Measurements from ENCODE around the gene ACTR1B. TPM values are rescaled to one million over a fixed set of nuclear protein-coding genes. Genes with fewer than 3 reads are reported as not detected.
"Not testable (repeated sequence)": the region's sequence is repeated elsewhere in the genome, so short reads cannot be mapped to it uniquely, and the experiment has no call there.

The ACTR1B gene
- total RNA-seq, 1 experiment from 2014 or later = 33.8 TPM

GRCh38 chr2:97688062-97688827 is 24.4 kb upstream of the ACTR1B start:
- no peaks in the 10 kb centered on the region for H3K9me3 ChIP-seq (ENCODE audit: control insufficient read depth, low read depth, low read length)
- H3K27ac ChIP-seq (ENCODE audit: insufficient read length, low read depth, low read length) = no peak overlapping the region
- no peak overlapping the region for H2BK20ac ChIP-seq (ENCODE audit: low read depth, low read length, poor library complexity, severe bottlenecking)
- Mint-ChIP-seq H3K4me1 (peaks cover 17 to 19% of the 10 kb centered on the region in 2 experiments), H3K36me3 (ENCODE audit: insufficient read depth in 1 of 3, low read depth in 3 of 3) (peaks cover 0 to 3% (median 0%) of the 10 kb centered on the region in 3 experiments; a peak in 1 of 7 replicates), H3K9me3 (peaks cover 3 to 4% of the 10 kb centered on the region in 2 experiments; a peak in 3 of 5 replicates), H3K4me3 (no peak overlapping the region), H3K27ac (no peak overlapping the region), H3K27me3 (ENCODE audit: low read depth) (no peaks in the 10 kb centered on the region)
- H3K79me1 ChIP-seq (ENCODE audit: insufficient read depth, low read depth, low read length, poor library complexity, severe bottlenecking) = no peaks in the 10 kb centered on the region
- WGBS (ENCODE audit: extremely low coverage, insufficient read length, low lambda C conversion rate) = no CpG with 5 or more reads among the region's 11 CpGs
- no peak overlapping the region for H4K5ac ChIP-seq (ENCODE audit: insufficient read length, low read depth, low read length)
- no peak overlapping the region for H3K9ac ChIP-seq (ENCODE audit: extremely low read depth, insufficient read length, low read length)
- H3T11ph ChIP-seq (ENCODE audit: low read length) = no peak overlapping the region
- H4K91ac ChIP-seq (ENCODE audit: insufficient read length, low read depth, low read length) = no peak overlapping the region
- no peak overlapping the region for H3K23ac ChIP-seq (ENCODE audit: insufficient read length, low read depth, low read length)
- no peak for DNase-seq
- H3K18ac ChIP-seq (ENCODE audit: insufficient read length, low read depth, low read length) = no peak overlapping the region
- H3K27me3 ChIP-seq (ENCODE audit: insufficient read depth, low read length) = no peaks in the 10 kb centered on the region
- no peak overlapping the region for H2AFZ ChIP-seq (ENCODE audit: low read length)
- no peak overlapping the region for H3K56ac ChIP-seq (ENCODE audit: insufficient read length, low read depth, low read length)
- H3K4me2 ChIP-seq (ENCODE audit: insufficient read depth, insufficient read length, low read length) = no peak overlapping the region
- no peak overlapping the region for H3K14ac ChIP-seq (ENCODE audit: insufficient read depth, low read length)
- no peaks in the 10 kb centered on the region for H3K23me2 ChIP-seq (ENCODE audit: insufficient read length, low read depth, low read length, poor library complexity, severe bottlenecking)
- no peaks in the 10 kb centered on the region for H4K20me1 ChIP-seq (ENCODE audit: control insufficient read depth, insufficient read depth, insufficient read length)
- H2BK15ac ChIP-seq (ENCODE audit: low read depth, low read length) = no peak overlapping the region
- TF ChIP-seq CTCF (conservative IDR thresholded peaks at IDR 0.05) = no peak
- H3K79me2 ChIP-seq (ENCODE audit: insufficient read depth, low read length) = no peaks in the 10 kb centered on the region
- no peak overlapping the region for H2BK5ac ChIP-seq (ENCODE audit: insufficient read length, low read length)
- no peak overlapping the region for H2BK120ac ChIP-seq (ENCODE audit: low read depth, low read length, poor library complexity, severe bottlenecking)
- H3K4ac ChIP-seq (ENCODE audit: low read depth, low read length) = no peak overlapping the region
- no peak overlapping the region for H2AK5ac ChIP-seq (ENCODE audit: insufficient read length, low read length)
- no peak overlapping the region for H4K8ac ChIP-seq (replicated peaks; ENCODE audit: insufficient read length, low read depth, low read length)
- no peaks in the 10 kb centered on the region for H3K4me1 ChIP-seq (ENCODE audit: insufficient read depth, low read length)
- H2BK12ac ChIP-seq (ENCODE audit: insufficient read length, low read depth, low read length) = no peak overlapping the region

GRCh38 chr2:97687235-97687634 is 23.4 kb upstream of the ACTR1B start:
- H3T11ph ChIP-seq (ENCODE audit: low read length); H4K8ac ChIP-seq (replicated peaks; ENCODE audit: insufficient read length, low read depth, low read length); H3K36me3 Mint-ChIP-seq (ENCODE audit: insufficient read depth in 1 of 3, low read depth in 3 of 3); H2BK12ac ChIP-seq (ENCODE audit: insufficient read length, low read depth, low read length); H3K14ac ChIP-seq (ENCODE audit: insufficient read depth, low read length); H4K91ac ChIP-seq (ENCODE audit: insufficient read length, low read depth, low read length); H3K4ac ChIP-seq (ENCODE audit: low read depth, low read length); H3K79me2 ChIP-seq (ENCODE audit: insufficient read depth, low read length); H3K4me2 ChIP-seq (ENCODE audit: insufficient read depth, insufficient read length, low read length); H2BK15ac ChIP-seq (ENCODE audit: low read depth, low read length); H3K27ac ChIP-seq (ENCODE audit: insufficient read length, low read depth, low read length); H2AFZ ChIP-seq (ENCODE audit: low read length); H3K23me2 ChIP-seq (ENCODE audit: insufficient read length, low read depth, low read length, poor library complexity, severe bottlenecking); H3K79me1 ChIP-seq (ENCODE audit: insufficient read depth, low read depth, low read length, poor library complexity, severe bottlenecking); H3K27ac Mint-ChIP-seq; H3K4me3 Mint-ChIP-seq; H4K5ac ChIP-seq (ENCODE audit: insufficient read length, low read depth, low read length); H2AK5ac ChIP-seq (ENCODE audit: insufficient read length, low read length); H3K27me3 ChIP-seq (ENCODE audit: insufficient read depth, low read length); H3K27me3 Mint-ChIP-seq (ENCODE audit: low read depth); DNase-seq; H2BK20ac ChIP-seq (ENCODE audit: low read depth, low read length, poor library complexity, severe bottlenecking); H3K18ac ChIP-seq (ENCODE audit: insufficient read length, low read depth, low read length); H3K56ac ChIP-seq (ENCODE audit: insufficient read length, low read depth, low read length); H3K4me1 ChIP-seq (ENCODE audit: insufficient read depth, low read length); H2BK5ac ChIP-seq (ENCODE audit: insufficient read length, low read length); H3K23ac ChIP-seq (ENCODE audit: insufficient read length, low read depth, low read length); H4K20me1 ChIP-seq (ENCODE audit: control insufficient read depth, insufficient read depth, insufficient read length); H3K9me3 ChIP-seq (ENCODE audit: control insufficient read depth, low read depth, low read length); H2BK120ac ChIP-seq (ENCODE audit: low read depth, low read length, poor library complexity, severe bottlenecking); H3K9ac ChIP-seq (ENCODE audit: extremely low read depth, insufficient read length, low read length): not testable (repeated sequence)
- Mint-ChIP-seq H3K9me3 (peaks cover 7 to 12% of the 10 kb centered on the region in 2 experiments; a peak in 4 of 5 replicates), H3K4me1 (peaks cover 17 to 19% of the 10 kb centered on the region in 2 experiments)
- WGBS (ENCODE audit: extremely low coverage, insufficient read length, low lambda C conversion rate) = no CpG with 5 or more reads among the region's 3 CpGs
